Measurements from ENCODE around the gene SLC49A3.

GRCh38 chr4:676871-677235 is 12.1 kb downstream of the SLC49A3 start:
- TF ChIP-seq CTCF (IDR thresholded peaks at IDR 0.05; ENCODE audit: control extremely low read depth in 1 of 3, insufficient read depth in 1 of 3, low read depth in 1 of 3, low read length in 3 of 3) (no peak), USF2 (IDR thresholded peaks at IDR 0.05; ENCODE audit: low read length) (no peak), RFX5 (IDR thresholded peaks at IDR 0.05; ENCODE audit: borderline replicate concordance, low read depth, low read length) (no peak), EZH2 (IDR thresholded peaks at IDR 0.05; ENCODE audit: low read depth, low read length, severe bottlenecking) (no peak), POLR2A (IDR thresholded peaks at IDR 0.05; ENCODE audit: control extremely low read depth in 1 of 2, low read depth in 2 of 2, low read length in 2 of 2) (no peak), SP1 (IDR thresholded peaks at IDR 0.05; ENCODE audit: low read depth, low read length) (no peak), EP300 (IDR thresholded peaks at IDR 0.05; ENCODE audit: borderline replicate concordance in 1 of 2, low read depth in 2 of 2, low read length in 2 of 2) (no peak), EGR1 (IDR thresholded peaks at IDR 0.05; ENCODE audit: borderline replicate concordance, low read depth, low read length) (no peak), HDAC6 (IDR thresholded peaks at IDR 0.05; ENCODE audit: low read depth, low read length) (no peak), ZNF274 (IDR thresholded peaks at IDR 0.05; ENCODE audit: borderline replicate concordance, extremely low read depth, low read length) (no peak), RXRA (IDR thresholded peaks at IDR 0.05; ENCODE audit: insufficient read depth, low read depth, low read length) (no peak)

All from H1 (cell line).